Fibroblast of mammary gland (primary cell): Measurements from ENCODE around the gene TTC4.

ENCODE experiments used
- DNase-seq: peaks from one replicate; pipeline ENCODE4 v3.0.0-alpha.2; 2010; ENCODE audit warnings: low read depth
- H3K4me3 ChIP-seq: 2 replicates; pipeline ENCODE4 v1.5.1; 2011; ENCODE audit warnings: low read depth, mild to moderate bottlenecking, low read length, moderate library complexity; ENCODE audit not compliant: control insufficient read depth
- TF ChIP-seq, protein P1 (sequence below): conservative IDR thresholded peaks from 2 replicates; pipeline ENCODE4 v1.5.1; 2011; ENCODE audit warnings: low read depth, low read length, inconsistent platforms; ENCODE audit not compliant: control insufficient read depth, insufficient read depth

The TTC4 gene

DNA sequence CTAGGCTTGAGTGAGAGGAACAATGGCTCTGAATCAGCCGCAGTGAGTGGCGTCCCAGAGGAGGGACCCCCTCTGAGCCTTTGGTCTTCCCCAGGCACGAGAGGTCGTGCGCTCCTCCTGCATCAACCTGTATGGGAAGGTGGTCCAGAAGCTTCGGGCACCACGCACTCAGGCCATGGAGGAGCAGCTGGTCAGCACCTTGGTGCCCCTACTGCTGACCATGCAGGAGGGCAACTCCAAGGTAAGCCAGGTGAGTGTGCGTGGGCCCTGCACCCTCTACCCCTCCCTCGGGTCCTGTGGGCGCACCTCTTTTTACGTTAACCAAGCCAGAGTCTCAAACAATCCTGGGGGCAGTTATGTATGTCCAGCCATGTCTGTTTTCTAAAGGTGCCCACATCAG, 13.7 kb upstream of the TTC4 start:
- no peak overlapping the region for H3K4me3 ChIP-seq
- DNase-seq: no peak
- TF ChIP-seq, protein P1, sequence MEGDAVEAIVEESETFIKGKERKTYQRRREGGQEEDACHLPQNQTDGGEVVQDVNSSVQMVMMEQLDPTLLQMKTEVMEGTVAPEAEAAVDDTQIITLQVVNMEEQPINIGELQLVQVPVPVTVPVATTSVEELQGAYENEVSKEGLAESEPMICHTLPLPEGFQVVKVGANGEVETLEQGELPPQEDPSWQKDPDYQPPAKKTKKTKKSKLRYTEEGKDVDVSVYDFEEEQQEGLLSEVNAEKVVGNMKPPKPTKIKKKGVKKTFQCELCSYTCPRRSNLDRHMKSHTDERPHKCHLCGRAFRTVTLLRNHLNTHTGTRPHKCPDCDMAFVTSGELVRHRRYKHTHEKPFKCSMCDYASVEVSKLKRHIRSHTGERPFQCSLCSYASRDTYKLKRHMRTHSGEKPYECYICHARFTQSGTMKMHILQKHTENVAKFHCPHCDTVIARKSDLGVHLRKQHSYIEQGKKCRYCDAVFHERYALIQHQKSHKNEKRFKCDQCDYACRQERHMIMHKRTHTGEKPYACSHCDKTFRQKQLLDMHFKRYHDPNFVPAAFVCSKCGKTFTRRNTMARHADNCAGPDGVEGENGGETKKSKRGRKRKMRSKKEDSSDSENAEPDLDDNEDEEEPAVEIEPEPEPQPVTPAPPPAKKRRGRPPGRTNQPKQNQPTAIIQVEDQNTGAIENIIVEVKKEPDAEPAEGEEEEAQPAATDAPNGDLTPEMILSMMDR: no peak

DNA sequence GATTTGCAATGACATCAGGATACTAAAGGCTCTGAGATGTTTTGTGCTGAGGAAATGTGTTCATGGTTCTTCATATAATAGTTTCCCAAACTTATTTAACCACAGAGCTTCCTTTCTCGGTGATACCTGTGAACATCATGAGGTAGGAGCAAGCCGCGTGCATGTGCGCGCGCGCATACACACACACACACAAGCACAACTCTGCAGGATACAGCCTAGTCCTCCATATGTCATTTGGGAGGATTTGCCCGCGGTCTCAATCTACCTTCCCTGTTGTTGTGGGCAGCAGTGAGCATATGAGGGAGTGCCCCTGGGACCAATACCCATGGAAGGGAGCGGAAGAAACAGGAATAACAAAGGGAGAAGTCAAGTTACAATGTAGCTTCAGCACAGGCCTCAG, 12.2 kb upstream of the TTC4 start:
- TF ChIP-seq, protein P1: no peak
- no peak for DNase-seq
- H3K4me3 ChIP-seq: no peak overlapping the region

DNA sequence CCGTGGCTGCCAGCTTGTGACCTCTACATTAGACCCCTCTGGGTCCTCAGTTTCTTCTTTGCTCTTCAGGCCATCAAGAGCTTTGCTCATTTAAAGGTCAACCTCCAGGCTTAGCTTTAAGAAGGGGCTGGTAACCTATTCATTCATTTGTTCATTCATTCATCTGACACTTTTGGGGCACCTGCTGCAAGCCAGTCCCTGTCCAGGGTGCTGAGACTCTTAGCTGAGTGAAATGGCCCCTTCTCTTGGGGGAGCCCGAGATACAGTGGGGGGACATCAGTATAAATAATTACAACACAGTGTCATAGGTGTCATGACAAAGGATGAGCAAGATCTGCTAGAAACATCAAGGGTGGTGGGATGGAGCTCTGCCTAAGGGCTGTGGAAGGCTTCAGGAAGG, 10.5 kb upstream of the TTC4 start:
- no peak overlapping the region for H3K4me3 ChIP-seq
- TF ChIP-seq, protein P1: no peak
- no peak for DNase-seq

DNA sequence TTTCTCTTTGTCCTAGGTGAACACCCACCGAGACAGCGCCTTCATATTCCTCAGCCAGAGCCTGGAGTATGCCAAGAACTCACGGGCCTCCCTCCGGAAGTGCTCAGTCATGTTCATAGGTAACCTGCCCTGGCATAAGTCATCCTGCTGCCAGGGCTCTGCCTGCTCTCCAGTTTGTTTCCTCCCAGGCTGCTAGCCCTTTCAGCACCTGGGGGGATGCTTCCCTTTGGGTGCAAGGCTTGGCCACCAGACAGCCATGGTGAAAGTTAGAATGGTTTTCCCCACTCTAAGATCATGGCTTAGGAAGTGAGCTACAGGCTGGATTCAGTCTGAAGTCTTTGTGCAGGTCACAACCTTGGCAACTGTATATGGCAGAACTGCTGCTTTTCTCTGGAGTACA, 9.2 kb upstream of the TTC4 start:
- TF ChIP-seq, protein P1: no peak

DNA sequence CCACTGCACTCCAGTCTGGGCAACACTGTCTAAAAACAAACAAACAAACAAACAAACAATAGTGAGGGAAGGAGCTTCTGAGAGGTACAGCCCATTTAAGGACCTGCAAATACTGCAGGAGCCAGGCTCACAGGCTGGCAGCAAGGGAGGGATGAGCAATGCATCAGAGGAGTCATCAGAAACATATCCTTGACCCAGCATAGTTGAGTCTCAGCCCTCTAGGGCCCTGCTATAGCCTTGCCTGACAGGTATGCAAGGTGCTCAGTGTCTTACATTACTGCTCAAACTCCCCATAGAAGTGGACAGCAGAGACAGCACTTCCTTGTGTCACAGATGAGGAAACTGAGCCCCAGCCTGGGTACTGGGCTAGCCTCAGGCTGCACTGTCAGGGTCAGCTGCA, 7.3 kb upstream of the TTC4 start:
- TF ChIP-seq, protein P1: no peak
- no peak overlapping the region for H3K4me3 ChIP-seq

More for the DNA sequence above, 9.2 kb upstream of the TTC4 start:
- no peak overlapping the region for H3K4me3 ChIP-seq
- DNase-seq: no peak

DNA sequence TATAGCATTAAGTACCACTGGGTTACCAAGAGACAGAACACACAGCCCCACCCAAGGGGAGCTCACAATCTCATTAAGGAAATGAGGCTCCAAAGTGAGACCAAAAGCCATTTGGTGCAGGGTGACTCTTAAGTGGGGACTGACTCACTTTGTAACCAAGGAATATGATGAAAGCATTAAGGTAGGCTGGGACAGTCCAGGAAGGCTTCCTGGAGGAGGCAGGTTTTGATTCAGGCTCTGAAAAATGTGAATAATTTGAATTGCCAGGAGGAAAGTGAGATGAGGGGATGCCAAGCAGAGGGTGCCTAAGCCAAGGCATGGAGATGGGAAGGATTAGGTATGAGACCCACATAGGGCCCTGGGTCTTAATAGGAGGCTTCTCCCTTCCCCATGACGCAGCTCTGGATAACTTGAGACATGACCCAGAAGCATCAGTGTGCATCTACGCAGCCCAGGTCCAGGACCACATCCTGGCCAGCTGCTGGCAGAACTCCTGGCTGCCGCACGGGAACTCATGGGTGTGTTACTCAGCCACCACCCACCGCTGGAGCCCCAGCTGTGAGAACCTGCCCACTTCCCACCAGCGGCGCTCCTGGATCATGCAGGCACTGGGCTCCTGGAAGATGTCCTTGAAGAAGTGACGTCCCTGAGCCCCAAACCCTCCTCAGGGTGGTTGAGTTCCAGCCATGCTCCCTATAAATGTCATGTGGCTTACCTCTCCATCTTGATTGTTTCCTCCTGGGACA, 5.9 kb upstream of the TTC4 start:
- peak; percentile 7 for DNase-seq
- TF ChIP-seq, protein P1: no peak
- no peak overlapping the region for H3K4me3 ChIP-seq

More for the DNA sequence above, 7.3 kb upstream of the TTC4 start:
- no peak for DNase-seq
